ENCODE results near the gene B4GALNT2.

Gene B4GALNT2

GRCh38 chr17:49214676-49215360 lies 82.2 kb downstream of the B4GALNT2 start:
- DNase-seq = no peak

GRCh38 chr17:49216482-49216881 lies 83.9 kb downstream of the B4GALNT2 start:
- DNase-seq = no peak

GRCh38 chr17:49216953-49217650 lies 84.5 kb downstream of the B4GALNT2 start:
- DNase-seq = no peak

- DNase-seq = no peak
Measured at GRCh38 chr17:49217651-49218413, 85.3 kb downstream of the B4GALNT2 start.

GRCh38 chr17:49218941-49219913 lies 86.7 kb downstream of the B4GALNT2 start:
- DNase-seq = no peak

GRCh38 chr17:49219987-49220386 lies 87.4 kb downstream of the B4GALNT2 start:
- DNase-seq = no peak

- DNase-seq = no peak
Measured at GRCh38 chr17:49223168-49223516, 90.6 kb downstream of the B4GALNT2 start.

GRCh38 chr17:49223517-49224197 lies 91.1 kb downstream of the B4GALNT2 start:
- no peak for DNase-seq

- no peak for DNase-seq
Measured at GRCh38 chr17:49224198-49224996, 91.8 kb downstream of the B4GALNT2 start.

- DNase-seq = no peak
Measured at GRCh38 chr17:49224997-49225337, 92.4 kb downstream of the B4GALNT2 start.

GRCh38 chr17:49225554-49226236 lies 93.1 kb downstream of the B4GALNT2 start:
- DNase-seq = no peak

Measured in NCI-H1048 (cell line).